ENCODE results near the gene TNFRSF25.
"Not testable (repeated sequence)": the region's sequence is repeated elsewhere in the genome, so short reads cannot be mapped to it uniquely, and the experiment has no call there.

Gene TNFRSF25

DNA sequence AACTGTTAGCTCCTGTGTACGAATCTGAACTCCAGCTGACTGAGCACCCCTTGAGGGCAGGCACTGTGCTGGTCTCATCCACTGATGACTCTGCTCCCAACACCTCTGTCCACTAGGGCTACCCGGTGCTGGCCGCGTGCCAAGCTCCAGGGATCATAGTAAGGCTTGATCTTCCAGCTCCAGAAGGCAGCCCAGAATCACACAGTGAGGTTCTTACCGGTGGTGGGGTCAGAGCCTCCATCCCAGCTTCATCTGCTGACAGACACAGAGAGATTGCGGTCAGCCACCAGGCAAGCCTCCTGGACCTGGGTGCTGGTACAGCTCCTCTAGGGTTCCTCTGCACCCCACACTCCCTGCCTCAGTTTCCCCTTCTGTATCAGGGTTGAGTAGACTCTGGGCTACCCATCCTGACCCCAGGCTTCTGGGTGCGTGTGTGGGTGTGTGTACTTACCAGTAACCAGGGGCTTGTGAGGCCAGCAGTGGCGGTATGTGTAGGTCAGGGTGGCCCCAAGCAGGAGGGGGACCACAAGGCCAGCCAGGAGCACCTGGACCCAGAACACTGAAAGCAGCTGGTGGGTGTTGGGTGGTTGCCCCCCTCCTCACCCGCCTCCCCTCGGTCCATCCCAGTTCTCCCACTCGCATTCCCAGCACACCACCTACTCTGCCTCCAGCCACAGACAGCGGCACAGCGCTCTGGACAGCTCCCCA lies 3.4 kb downstream of the TNFRSF25 start:
- Mint-ChIP-seq H3K36me3 (ENCODE audit: low read depth) (peaks cover 40% of the 10 kb centered on the region), H3K27me3 (ENCODE audit: low read depth) (peaks cover 4% of the 10 kb centered on the region), H3K4me1 (ENCODE audit: low read depth) (peaks cover 38% of the 10 kb centered on the region), H3K27ac (peak overlapping the region; percentile 69), H3K9me3 (no peaks in the 10 kb centered on the region), H3K4me3 (peak overlapping the region; percentile 60)
- DNase-seq (ENCODE audit: low spot score), result no peak

DNA sequence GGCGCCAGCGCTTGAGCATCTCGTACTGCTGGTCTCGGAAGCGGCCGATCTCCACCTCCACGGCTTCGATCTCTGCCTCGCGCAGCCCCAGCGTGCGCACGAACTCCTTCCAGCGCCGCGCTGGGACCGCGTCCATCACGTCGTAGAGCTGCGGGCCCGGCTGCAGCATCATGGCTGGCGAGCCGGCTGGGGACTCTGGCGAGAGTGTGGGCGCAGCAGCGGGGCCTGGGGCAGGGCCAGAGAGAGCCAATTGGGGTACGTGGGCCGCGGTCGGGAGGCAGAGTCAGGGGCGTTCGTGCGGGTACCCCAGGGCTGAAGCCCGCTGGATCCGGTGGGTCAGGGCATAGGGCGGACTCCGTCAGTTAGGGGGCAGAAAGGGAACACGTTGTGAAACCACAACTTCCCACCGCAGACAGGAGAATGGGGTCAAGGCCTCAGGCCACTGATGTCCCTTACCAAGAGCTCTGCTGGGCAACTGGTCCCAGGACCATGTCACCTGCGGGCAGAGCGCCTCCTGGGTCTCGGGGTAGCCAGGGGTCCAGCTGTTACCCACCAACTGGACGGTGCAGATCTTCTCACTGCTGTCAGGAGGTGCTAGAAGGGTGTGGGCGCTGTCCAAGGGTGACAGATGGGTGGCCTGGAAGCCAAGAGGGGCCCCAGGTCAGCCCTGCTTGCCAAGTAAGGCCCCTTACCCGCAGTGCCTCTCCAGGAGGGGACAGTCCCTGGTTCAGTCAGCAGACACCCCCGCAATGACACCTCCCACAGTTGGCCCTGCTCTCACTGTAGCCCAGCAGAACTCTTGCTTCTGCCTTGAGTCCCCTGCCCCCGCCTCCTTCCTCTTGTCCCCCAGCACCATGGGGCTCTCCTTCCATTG lies 4.2 kb downstream of the TNFRSF25 start:
- H3K4me3 Mint-ChIP-seq, result peak overlapping the region; percentile 60
- H3K9me3 Mint-ChIP-seq, result no peaks in the 10 kb centered on the region
- H3K4me1 Mint-ChIP-seq (ENCODE audit: low read depth), result peaks cover 38% of the 10 kb centered on the region
- H3K36me3 Mint-ChIP-seq (ENCODE audit: low read depth), result peaks cover 42% of the 10 kb centered on the region
- peaks cover 12% of the 10 kb centered on the region for H3K27me3 Mint-ChIP-seq (ENCODE audit: low read depth)
- H3K27ac Mint-ChIP-seq, result peak overlapping the region; percentile 69
- DNase-seq (ENCODE audit: low spot score), result no peak

- Mint-ChIP-seq H3K27me3 (ENCODE audit: low read depth) (peaks cover 18% of the 10 kb centered on the region), H3K4me1 (ENCODE audit: low read depth) (peaks cover 38% of the 10 kb centered on the region), H3K9me3 (no peaks in the 10 kb centered on the region), H3K36me3 (ENCODE audit: low read depth) (peaks cover 42% of the 10 kb centered on the region), H3K27ac (peak overlapping the region; percentile 85), H3K4me3 (peak overlapping the region; percentile 76)
- no peak for DNase-seq (ENCODE audit: low spot score)
Measured at GRCh38 chr1:6461051-6461530, 4.9 kb downstream of the TNFRSF25 start.

DNA sequence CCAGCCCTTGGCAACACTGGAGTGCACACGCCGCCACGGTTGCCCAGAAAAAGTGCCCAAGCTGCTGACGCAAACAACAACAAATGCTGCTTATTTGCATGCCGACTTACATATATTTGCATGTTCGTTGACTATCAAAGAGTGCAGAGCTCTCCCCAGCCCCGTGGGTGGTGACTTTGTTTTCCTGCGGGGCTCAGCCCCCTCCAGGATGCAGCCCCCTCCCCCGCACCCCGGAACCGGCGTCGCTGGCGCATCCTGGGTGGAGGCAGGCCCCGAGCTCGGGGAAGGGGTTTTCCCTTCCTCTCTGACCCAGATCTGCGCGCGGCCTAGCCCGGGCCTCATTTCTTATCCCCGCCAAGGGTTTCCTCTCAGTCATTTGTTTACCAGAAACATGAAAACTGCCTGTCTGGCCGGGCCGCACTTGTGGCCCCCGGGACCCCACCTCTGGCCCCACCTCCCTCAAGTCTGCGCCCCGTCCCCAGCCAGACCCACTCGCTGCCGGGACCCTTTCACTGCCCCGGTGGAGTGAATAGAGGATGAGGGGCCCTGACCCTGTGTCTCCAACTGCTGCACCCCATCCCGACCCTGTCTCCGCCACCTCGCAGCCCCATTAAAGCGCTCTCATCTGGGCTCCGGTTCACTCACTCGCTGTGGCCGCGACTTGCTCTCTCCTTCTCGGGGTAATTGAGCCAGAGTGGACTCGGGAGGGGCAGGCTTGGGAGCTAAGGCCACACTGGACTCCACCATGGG lies 5.5 kb downstream of the TNFRSF25 start:
- peaks cover 22% of the 10 kb centered on the region for H3K27me3 Mint-ChIP-seq (ENCODE audit: low read depth)
- no peaks in the 10 kb centered on the region for H3K9me3 Mint-ChIP-seq
- H3K36me3 Mint-ChIP-seq (ENCODE audit: low read depth), result peaks cover 41% of the 10 kb centered on the region
- peak; percentile 86 for DNase-seq (ENCODE audit: low spot score)
- H3K4me1 Mint-ChIP-seq (ENCODE audit: low read depth), result peaks cover 38% of the 10 kb centered on the region
- H3K4me3 Mint-ChIP-seq, result peak overlapping the region; percentile 76
- H3K27ac Mint-ChIP-seq, result peak overlapping the region; percentile 85

DNA sequence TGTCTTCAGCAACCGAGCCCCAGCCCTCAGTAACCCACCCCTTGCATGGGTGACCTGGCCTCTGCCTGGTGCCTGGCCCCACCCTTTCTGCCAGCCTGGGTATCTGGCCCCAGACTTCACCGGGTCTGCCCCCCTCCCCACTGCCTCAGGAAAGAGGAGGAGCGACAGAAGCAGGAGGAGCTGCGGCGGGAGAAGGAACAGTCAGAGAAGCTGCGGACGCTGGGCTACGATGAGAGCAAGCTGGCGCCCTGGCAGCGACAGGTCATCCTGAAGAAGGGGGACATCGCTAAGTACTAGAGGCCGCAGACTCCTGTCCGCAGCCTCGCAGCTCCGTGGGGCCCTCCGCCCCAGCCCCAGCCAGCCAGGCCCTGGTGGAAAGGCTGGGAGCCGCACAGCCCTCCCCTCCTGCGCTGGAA lies 6.1 kb downstream of the TNFRSF25 start:
- Mint-ChIP-seq H3K36me3 (ENCODE audit: low read depth) (peaks cover 39% of the 10 kb centered on the region), H3K4me3 (peak overlapping the region; percentile 76), H3K27me3 (ENCODE audit: low read depth) (peaks cover 23% of the 10 kb centered on the region), H3K9me3 (no peaks in the 10 kb centered on the region), H3K4me1 (ENCODE audit: low read depth) (peaks cover 38% of the 10 kb centered on the region), H3K27ac (peak overlapping the region; percentile 85)
- peak; percentile 61 for DNase-seq (ENCODE audit: low spot score)

- DNase-seq (ENCODE audit: low spot score), result no peak
- Mint-ChIP-seq H3K4me3 (no peak overlapping the region), H3K27me3 (ENCODE audit: low read depth) (peaks cover 45% of the 10 kb centered on the region), H3K9me3 (no peaks in the 10 kb centered on the region), H3K36me3 (ENCODE audit: low read depth) (peaks cover 16% of the 10 kb centered on the region), H3K27ac (no peak overlapping the region), H3K4me1 (ENCODE audit: low read depth) (peaks cover 22% of the 10 kb centered on the region)
Measured at GRCh38 chr1:6456800-6457466, 9.0 kb downstream of the TNFRSF25 start.

- Mint-ChIP-seq H3K27me3 (ENCODE audit: low read depth) (peaks cover 47% of the 10 kb centered on the region), H3K27ac (peak overlapping the region; percentile 20), H3K4me1 (ENCODE audit: low read depth) (peaks cover 20% of the 10 kb centered on the region)
- not testable (repeated sequence) for H3K9me3 Mint-ChIP-seq; DNase-seq (ENCODE audit: low spot score); H3K4me3 Mint-ChIP-seq; H3K36me3 Mint-ChIP-seq (ENCODE audit: low read depth)
Measured at GRCh38 chr1:6455752-6456520, 10.0 kb downstream of the TNFRSF25 start.

- no peaks in the 10 kb centered on the region for H3K9me3 Mint-ChIP-seq
- H3K27me3 Mint-ChIP-seq (ENCODE audit: low read depth), result peaks cover 54% of the 10 kb centered on the region
- H3K36me3 Mint-ChIP-seq (ENCODE audit: low read depth), result peaks cover 2% of the 10 kb centered on the region
- peak overlapping the region; percentile 20 for H3K27ac Mint-ChIP-seq
- DNase-seq (ENCODE audit: low spot score), result no peak
- H3K4me3 Mint-ChIP-seq, result no peak overlapping the region
- peaks cover 12% of the 10 kb centered on the region for H3K4me1 Mint-ChIP-seq (ENCODE audit: low read depth)
Measured at GRCh38 chr1:6454856-6455751, 10.9 kb downstream of the TNFRSF25 start.

DNA sequence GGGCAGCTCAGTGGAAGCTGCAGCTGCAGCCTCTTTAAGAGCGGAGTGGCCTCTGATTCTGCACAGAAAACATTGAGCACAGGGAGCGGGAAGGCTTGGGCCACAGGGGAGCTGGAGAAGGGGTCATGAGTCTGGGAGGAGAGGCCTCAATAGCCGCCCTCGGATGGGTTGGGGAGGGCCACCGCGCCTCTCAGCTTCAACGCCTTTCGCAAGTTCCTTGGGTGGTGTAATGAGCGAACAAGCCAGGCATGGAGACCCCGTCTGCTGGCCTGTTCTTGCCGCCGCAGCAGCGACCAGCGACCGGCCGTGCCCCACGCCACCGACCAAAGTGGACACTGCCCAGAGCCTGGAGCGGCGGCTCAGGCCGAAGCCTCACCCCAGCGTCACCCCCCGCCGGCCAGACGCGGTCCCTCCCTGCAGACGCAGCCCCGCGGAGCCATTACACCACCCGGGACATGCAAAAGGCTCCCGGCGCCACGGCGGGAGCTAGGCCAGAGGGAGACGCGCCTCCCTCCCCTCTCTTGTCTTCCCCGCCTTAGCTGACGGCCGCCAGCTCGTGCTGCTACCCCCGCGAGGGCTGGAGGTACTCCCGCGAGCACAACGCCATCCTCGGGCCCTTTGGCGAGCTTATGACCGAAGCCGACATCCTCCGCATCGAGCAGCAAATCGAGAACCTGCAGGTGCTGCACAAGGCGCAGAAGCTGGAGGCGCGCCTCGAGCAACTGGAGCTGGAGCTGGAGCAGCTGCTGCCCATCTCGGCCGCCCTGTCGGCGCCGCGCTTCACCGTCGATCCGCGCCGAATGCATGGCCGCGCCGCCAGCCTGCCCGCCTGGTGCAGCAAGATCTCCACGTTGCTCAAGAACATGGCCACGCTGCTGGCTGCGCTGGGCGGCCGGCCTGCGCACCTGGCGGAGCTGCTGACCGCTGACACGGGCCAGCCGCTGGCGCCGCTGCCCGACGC lies 11.8 kb downstream of the TNFRSF25 start:
- H3K4me3 Mint-ChIP-seq; H3K9me3 Mint-ChIP-seq; H3K27ac Mint-ChIP-seq; DNase-seq (ENCODE audit: low spot score); H3K36me3 Mint-ChIP-seq (ENCODE audit: low read depth); H3K4me1 Mint-ChIP-seq (ENCODE audit: low read depth): not testable (repeated sequence)
- peaks cover 59% of the 10 kb centered on the region for H3K27me3 Mint-ChIP-seq (ENCODE audit: low read depth)

DNA sequence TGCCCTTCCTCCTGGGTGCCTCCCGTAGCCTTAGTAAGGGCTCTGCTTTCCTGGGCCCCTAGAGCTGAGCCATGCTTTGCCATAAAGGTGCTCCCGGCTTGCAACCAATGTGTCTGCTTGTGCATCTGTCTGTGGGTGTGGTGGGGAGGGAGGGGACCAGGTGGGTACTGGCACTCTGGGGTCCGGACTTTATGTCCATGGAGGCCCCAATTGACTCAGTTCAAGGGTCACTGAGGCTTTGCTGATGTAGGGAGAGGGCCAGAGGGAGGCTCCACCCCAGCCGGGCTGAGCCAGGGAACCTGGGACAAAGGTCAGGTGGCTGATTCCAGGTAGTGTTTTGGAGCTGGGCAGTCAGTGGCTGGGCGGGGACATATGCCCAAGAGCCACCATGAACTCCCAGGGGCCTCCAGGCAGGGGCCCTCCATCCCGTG lies 15.0 kb downstream of the TNFRSF25 start:
- no peaks in the 10 kb centered on the region for H3K9me3 Mint-ChIP-seq
- H3K27ac Mint-ChIP-seq, result no peak overlapping the region
- no peaks in the 10 kb centered on the region for H3K36me3 Mint-ChIP-seq (ENCODE audit: low read depth)
- peaks cover 63% of the 10 kb centered on the region for H3K27me3 Mint-ChIP-seq (ENCODE audit: low read depth)
- H3K4me1 Mint-ChIP-seq (ENCODE audit: low read depth), result peaks cover 10% of the 10 kb centered on the region
- no peak for DNase-seq (ENCODE audit: low spot score)
- no peak overlapping the region for H3K4me3 Mint-ChIP-seq

DNA sequence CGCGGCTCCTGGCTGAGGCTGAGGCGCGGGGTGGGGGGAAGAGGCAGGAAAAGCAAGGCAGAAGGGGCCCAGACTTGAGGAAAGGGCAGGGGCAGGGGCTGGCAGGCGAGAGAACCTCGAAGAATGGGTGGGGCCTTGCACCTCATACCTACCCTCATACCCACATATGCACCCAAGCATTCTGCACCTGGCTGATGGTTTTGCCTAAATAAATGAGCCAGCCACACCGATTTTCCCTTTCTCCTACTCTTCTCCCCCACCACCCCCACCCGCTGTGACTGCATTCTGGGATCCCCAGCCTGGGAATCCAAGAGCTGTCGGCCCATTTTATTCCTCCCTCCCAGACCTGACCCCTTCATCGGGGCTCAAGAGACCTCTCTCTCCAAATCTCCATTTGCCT lies 15.5 kb downstream of the TNFRSF25 start:
- not testable (repeated sequence) for H3K36me3 Mint-ChIP-seq (ENCODE audit: low read depth); H3K4me3 Mint-ChIP-seq; H3K27ac Mint-ChIP-seq; DNase-seq (ENCODE audit: low spot score); H3K9me3 Mint-ChIP-seq; H3K4me1 Mint-ChIP-seq (ENCODE audit: low read depth)
- H3K27me3 Mint-ChIP-seq (ENCODE audit: low read depth), result peaks cover 62% of the 10 kb centered on the region

Data from T-helper 2 cell treated with Interferon-gamma antibody and Interleukin-4, amounts not matched to agents 5 μg/mL and 100 μg/mL, for 36 hours (primary cell).